Tibial nerve (tissue), 4 donors: ENCODE results near the gene SUGP2. TPM values are rescaled to one million over a fixed set of nuclear protein-coding genes. Genes with fewer than 3 reads are reported as not detected.

Source experiments
- DNase-seq, 2 donors: peaks; one replicate each; pipeline ENCODE4 v3.0.0-alpha.2; 2019; ENCODE audit warnings: low spot score in 2 of 2
- H3K27ac ChIP-seq, 4 donors: fragments of 200-600 bp; sonication (generic) in 3 of 4; one replicate each; pipeline ENCODE4 v1.5.1; 2017 to 2019; ENCODE audit warnings: mild to moderate bottlenecking in 1 of 4
- H3K27me3 ChIP-seq, 2 donors: fragments of 200-600 bp; sonication (generic) in 1 of 2; one replicate each; pipeline versions ENCODE4 v1.5.1 to v1.6.0; 2017 to 2019
- H3K36me3 ChIP-seq, 3 donors: fragments of 200-600 bp; sonication (generic); one replicate each; pipeline ENCODE4 v1.5.1; 2018 to 2019
- H3K4me1 ChIP-seq, 4 donors: fragments of 200-600 bp; sonication (generic) in 3 of 4; one replicate each; pipeline ENCODE4 v1.5.1; 2017 to 2019
- H3K4me3 ChIP-seq, 4 donors: fragments of 200-600 bp; sonication (generic) in 3 of 4; one replicate each; pipeline ENCODE4 v1.5.1; 2017 to 2019; ENCODE audit warnings: mild to moderate bottlenecking in 1 of 4, moderate library complexity in 1 of 4
- H3K9me3 ChIP-seq, 4 donors: fragments of 200-600 bp; sonication (generic) in 3 of 4; one replicate each; pipeline ENCODE4 v1.5.1; 2017 to 2019
- EP300 ChIP-seq, 2 donors: sonication (generic); formaldehyde crosslinking; IDR thresholded peaks; one replicate each; pipeline ENCODE4 v1.6.1; 2017; ENCODE audit warnings: antibody characterized with exemption in 2 of 2, mild to moderate bottlenecking in 1 of 2
- POLR2A ChIP-seq, 2 donors: fragments of 450-650 bp; IDR thresholded peaks; one replicate each; pipeline ENCODE4 v1.6.1; 2017; ENCODE audit warnings: antibody characterized with exemption in 2 of 2, mild to moderate bottlenecking in 2 of 2, moderate library complexity in 2 of 2
- WGBS, 2 donors: methylation state at CpG; one replicate each; pipeline ENCODE4 v1.1.5; 2018; 5-methylcytosine and 5-hydroxymethylcytosine counted together
- total RNA-seq, 4 donors: library from RNA; depleted of rRNA; stranded (reverse); fragments of >200 nt; gene quantifications; one replicate each; pipeline ENCODE4 v1.1.0, GENCODE V29; 2016
- TF ChIP-seq, protein P1 (sequence below), 5 experiments: fragments of 200-600 bp in 3 of 5; fragments of 450-650 bp in 2 of 5; sonication (generic) in 3 of 5; IDR thresholded peaks; one replicate each; pipeline ENCODE4 v1.5.1; 2016 to 2019; ENCODE audit warnings: antibody characterized with exemption in 5 of 5, mild to moderate bottlenecking in 3 of 5, moderate library complexity in 2 of 5

Gene SUGP2
- total RNA-seq, 4 donors from 2014 or later = 50.8 to 95.1 (median 65.1) TPM

DNA sequence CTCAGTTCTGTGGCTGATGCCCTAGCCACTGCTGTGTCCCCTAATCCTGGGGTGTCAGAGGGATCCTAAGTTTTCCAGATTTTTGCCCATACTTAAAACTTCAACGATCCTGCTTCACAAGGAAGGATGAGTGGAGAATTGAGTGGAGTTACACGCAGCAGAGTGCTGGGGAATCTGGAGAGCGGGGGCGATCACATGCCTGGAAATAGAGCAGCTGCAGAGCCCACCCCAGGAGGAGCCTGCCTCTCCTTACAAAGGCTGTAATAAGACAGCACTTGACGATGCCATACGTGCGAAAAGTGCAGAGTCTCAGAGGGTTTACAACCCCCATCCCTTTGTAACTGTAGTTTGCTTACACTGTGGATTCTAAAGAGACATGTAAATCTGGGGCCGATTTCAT, 40.6 kb downstream of the SUGP2 start:
- H3K27me3 ChIP-seq = no peaks in the 10 kb centered on the region
- no peak for TF ChIP-seq EP300 (IDR thresholded peaks at IDR 0.05)
- TF ChIP-seq, protein P1, sequence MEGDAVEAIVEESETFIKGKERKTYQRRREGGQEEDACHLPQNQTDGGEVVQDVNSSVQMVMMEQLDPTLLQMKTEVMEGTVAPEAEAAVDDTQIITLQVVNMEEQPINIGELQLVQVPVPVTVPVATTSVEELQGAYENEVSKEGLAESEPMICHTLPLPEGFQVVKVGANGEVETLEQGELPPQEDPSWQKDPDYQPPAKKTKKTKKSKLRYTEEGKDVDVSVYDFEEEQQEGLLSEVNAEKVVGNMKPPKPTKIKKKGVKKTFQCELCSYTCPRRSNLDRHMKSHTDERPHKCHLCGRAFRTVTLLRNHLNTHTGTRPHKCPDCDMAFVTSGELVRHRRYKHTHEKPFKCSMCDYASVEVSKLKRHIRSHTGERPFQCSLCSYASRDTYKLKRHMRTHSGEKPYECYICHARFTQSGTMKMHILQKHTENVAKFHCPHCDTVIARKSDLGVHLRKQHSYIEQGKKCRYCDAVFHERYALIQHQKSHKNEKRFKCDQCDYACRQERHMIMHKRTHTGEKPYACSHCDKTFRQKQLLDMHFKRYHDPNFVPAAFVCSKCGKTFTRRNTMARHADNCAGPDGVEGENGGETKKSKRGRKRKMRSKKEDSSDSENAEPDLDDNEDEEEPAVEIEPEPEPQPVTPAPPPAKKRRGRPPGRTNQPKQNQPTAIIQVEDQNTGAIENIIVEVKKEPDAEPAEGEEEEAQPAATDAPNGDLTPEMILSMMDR (IDR thresholded peaks at IDR 0.05) = no peak
- TF ChIP-seq POLR2A (IDR thresholded peaks at IDR 0.05) = no peak
- no peak overlapping the region for H3K4me3 ChIP-seq
- no peak overlapping the region for H3K27ac ChIP-seq
- DNase-seq = no peak
- peaks cover 0 to 4% (median 0%) of the 10 kb centered on the region in 4 donors for H3K4me1 ChIP-seq
- H3K36me3 ChIP-seq = peaks cover 3 to 73% (median 6%) of the 10 kb centered on the region in 3 donors
- WGBS, 2 donors = 81 to 88% methylated on average over 8 of the region's 8 CpGs
- no peaks in the 10 kb centered on the region for H3K9me3 ChIP-seq

DNA sequence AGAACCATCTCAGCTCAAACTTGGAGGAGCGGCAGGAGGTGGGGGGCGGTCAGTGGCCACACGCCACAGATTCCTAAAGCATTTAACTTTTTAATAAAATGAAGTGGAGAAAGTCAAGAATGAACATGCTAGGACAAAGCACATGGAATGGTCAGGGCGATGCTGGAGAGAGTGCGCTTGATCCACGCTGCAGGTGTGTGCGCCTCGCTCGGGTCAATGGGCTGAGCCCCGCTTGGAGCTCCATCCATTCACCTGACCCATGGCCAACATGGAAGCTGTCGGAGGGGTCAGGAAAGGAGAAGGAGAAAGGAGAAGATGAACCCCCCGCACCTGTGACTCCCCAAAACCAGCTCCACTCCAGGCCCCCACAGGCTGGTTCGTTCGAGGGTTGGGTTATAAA, 41.8 kb downstream of the SUGP2 start:
- TF ChIP-seq, protein P1 (IDR thresholded peaks at IDR 0.05) = no peak
- TF ChIP-seq EP300 (IDR thresholded peaks at IDR 0.05) = no peak
- peaks cover 0 to 10% (median 0%) of the 10 kb centered on the region in 4 donors for H3K4me1 ChIP-seq
- H3K9me3 ChIP-seq = no peaks in the 10 kb centered on the region
- no peak overlapping the region for H3K27ac ChIP-seq
- 93 to 94% methylated on average over 14 of the region's 14 CpGs for WGBS, 2 donors
- no peak overlapping the region for H3K4me3 ChIP-seq
- no peaks in the 10 kb centered on the region for H3K27me3 ChIP-seq
- H3K36me3 ChIP-seq = peaks cover 3 to 63% (median 6%) of the 10 kb centered on the region in 3 donors
- DNase-seq = no peak

DNA sequence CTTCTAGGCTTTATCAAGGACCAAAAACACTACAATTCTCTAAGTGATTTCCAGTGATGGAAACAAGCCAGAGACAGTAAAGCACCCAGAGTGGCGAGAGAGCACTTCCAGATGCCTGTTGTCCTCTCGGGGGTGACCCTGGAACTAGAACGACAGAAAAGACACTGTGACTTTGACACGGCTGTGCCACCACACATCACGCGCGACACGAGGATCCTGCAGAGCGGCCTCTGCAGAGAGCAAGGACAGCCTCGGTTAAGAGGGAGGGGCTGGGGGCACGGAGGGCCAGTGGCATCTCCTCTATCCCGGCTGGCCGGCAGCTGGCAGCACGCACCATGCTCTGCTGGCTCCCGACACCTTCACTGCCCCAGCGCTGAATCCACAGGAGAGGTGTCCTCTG, 42.3 kb downstream of the SUGP2 start:
- Histone ChIP-seq H3K36me3 (peaks cover 3 to 62% (median 6%) of the 10 kb centered on the region in 3 donors), H3K27ac (no peak overlapping the region), H3K9me3 (no peaks in the 10 kb centered on the region), H3K4me1 (peaks cover 0 to 14% (median 0%) of the 10 kb centered on the region in 4 donors), H3K27me3 (no peaks in the 10 kb centered on the region), H3K4me3 (no peak overlapping the region)
- DNase-seq = no peak
- TF ChIP-seq EP300 (IDR thresholded peaks at IDR 0.05) = no peak
- TF ChIP-seq, protein P1 (IDR thresholded peaks at IDR 0.05) = no peak
- no peak for TF ChIP-seq POLR2A (IDR thresholded peaks at IDR 0.05)
- WGBS, 2 donors = 80 to 87% methylated on average over 16 of the region's 16 CpGs

DNA sequence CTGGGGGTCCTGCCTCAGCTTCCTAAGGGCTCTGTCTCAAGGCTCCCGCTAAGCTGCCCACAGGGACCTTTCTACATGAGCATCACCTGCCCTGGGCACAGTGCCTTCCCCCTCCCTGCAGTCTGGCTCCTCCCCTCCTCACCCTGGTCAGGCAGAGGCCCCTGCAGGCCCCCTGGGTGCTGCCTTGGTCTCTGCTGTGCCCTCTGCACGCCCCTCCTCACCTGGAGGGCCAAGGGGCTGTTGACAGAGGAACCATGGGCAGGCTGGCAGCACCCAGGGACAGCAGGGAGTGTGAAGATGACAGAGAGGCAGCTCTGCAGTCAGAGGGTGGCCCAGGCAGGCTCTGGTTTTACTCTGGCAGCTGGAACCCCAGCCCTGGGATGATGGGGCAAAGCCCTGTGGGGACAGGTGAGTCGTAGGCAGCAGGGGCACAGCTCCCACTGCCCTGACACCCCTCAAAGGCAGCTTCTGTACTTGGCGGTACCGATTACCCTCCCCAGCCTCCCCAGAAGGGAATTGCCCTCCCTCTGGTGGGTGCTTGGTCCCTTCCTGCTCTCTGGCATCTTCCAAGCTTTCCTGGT, 43.1 kb downstream of the SUGP2 start:
- 77 to 85% methylated on average over 2 to 5 of the region's 5 CpGs for WGBS, 2 donors
- peaks cover 3 to 54% (median 6%) of the 10 kb centered on the region in 3 donors for H3K36me3 ChIP-seq

DNA sequence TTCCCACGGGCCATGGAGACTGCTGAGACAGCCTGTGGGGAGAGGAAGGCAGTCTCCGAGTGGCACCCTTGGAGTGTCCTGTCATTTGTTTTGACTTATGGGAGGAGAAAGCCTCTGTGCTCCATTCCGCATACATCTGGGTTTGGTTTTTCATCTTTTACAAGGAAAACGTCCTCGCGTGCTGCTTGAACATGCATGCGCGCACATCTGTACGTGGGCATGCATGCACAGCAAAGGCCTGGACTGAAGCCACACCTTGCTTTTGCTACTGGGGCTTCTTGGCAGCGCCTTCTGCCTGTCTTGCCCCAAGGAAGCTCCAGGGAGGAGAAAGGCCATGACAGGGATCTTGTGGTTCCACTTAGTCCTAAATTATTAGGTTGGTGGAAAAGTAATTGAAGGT, 44.0 kb downstream of the SUGP2 start:
- peaks cover 0 to 26% (median 0%) of the 10 kb centered on the region in 4 donors for H3K4me1 ChIP-seq
- TF ChIP-seq POLR2A (IDR thresholded peaks at IDR 0.05) (no peak), EP300 (IDR thresholded peaks at IDR 0.05) (no peak)
- TF ChIP-seq, protein P1 (IDR thresholded peaks at IDR 0.05) = no peak
- DNase-seq = no peak
- WGBS, 2 donors = 73 to 78% methylated on average over 10 of the region's 10 CpGs
- no peaks in the 10 kb centered on the region for H3K27me3 ChIP-seq
- peaks cover under 1 to 45% (median 3%) of the 10 kb centered on the region in 3 donors for H3K36me3 ChIP-seq
- no peak overlapping the region for H3K4me3 ChIP-seq
- no peak overlapping the region for H3K27ac ChIP-seq
- no peaks in the 10 kb centered on the region for H3K9me3 ChIP-seq

More for the DNA sequence above, 43.1 kb downstream of the SUGP2 start:
- no peaks in the 10 kb centered on the region for H3K27me3 ChIP-seq
- TF ChIP-seq POLR2A (IDR thresholded peaks at IDR 0.05) = no peak
- TF ChIP-seq EP300 (IDR thresholded peaks at IDR 0.05) = no peak
- TF ChIP-seq, protein P1 (IDR thresholded peaks at IDR 0.05) = no peak
- H3K9me3 ChIP-seq = no peaks in the 10 kb centered on the region
- no peak overlapping the region for H3K4me3 ChIP-seq
- no peak for DNase-seq
- H3K4me1 ChIP-seq = peaks cover 0 to 19% (median 0%) of the 10 kb centered on the region in 4 donors
- no peak overlapping the region for H3K27ac ChIP-seq
